Lower leg skin (tissue), 4 donors: ENCODE results near the gene RBM4B. TPM values are rescaled to one million over a fixed set of nuclear protein-coding genes. Genes with fewer than 3 reads are reported as not detected.
A peak's percentile ranks its signal among the peaks of the same experiment; 100 is the strongest.

Experiments
- DNase-seq, 2 donors: peaks; one replicate each; pipeline ENCODE4 v3.0.0-alpha.2; 2019; ENCODE audit warnings: low spot score in 2 of 2
- H3K4me3 ChIP-seq: fragments of 200-600 bp; sonication (generic); 2 replicates; pipeline ENCODE4 v1.5.1; 2017; ENCODE audit warnings: mild to moderate bottlenecking, low read depth; ENCODE audit not compliant: poor library complexity, severe bottlenecking
- POLR2A ChIP-seq, 2 donors: fragments of 450-650 bp; IDR thresholded peaks; one replicate each; pipeline ENCODE4 v1.6.1; 2016 to 2017; ENCODE audit warnings: antibody characterized with exemption in 2 of 2, mild to moderate bottlenecking in 1 of 2, moderate library complexity in 1 of 2
- WGBS, 2 donors: methylation state at CpG; one replicate each; pipeline ENCODE4 v1.1.5; 2018; 5-methylcytosine and 5-hydroxymethylcytosine counted together
- intact Hi-C: fragments of 100-400 bp; cut with DNase I; formaldehyde crosslinking; loops from one replicate; pipeline ENCODE4 v1.15.0; 2023; ENCODE audit warnings: low total_unique reads
- total RNA-seq, 4 donors: library from RNA; depleted of rRNA; stranded (reverse); fragments of >200 nt; gene quantifications; one replicate each; pipeline ENCODE4 v1.1.0, GENCODE V29; 2016
- TF ChIP-seq, protein P1 (sequence below), 3 donors: fragments of 450-650 bp; IDR thresholded peaks; one replicate each; pipeline ENCODE4 v1.5.1; 2016; ENCODE audit warnings: antibody characterized with exemption in 3 of 3, mild to moderate bottlenecking in 3 of 3, moderate library complexity in 2 of 3

RBM4B gene
- total RNA-seq, 4 donors from 2014 or later = 8.6 to 18.0 (median 12.2) TPM

- 79 to 88% methylated on average over 5 of the region's 5 CpGs for WGBS, 2 donors
- intact Hi-C loops = loop anchor here (10.0 kb wide), 1 partner anchor 76 kb away; the partner anchor contains the start of genes CCDC87 and CCS
- H3K4me3 ChIP-seq = no peak overlapping the region
- no peak for TF ChIP-seq POLR2A (IDR thresholded peaks at IDR 0.05)
- TF ChIP-seq, protein P1, sequence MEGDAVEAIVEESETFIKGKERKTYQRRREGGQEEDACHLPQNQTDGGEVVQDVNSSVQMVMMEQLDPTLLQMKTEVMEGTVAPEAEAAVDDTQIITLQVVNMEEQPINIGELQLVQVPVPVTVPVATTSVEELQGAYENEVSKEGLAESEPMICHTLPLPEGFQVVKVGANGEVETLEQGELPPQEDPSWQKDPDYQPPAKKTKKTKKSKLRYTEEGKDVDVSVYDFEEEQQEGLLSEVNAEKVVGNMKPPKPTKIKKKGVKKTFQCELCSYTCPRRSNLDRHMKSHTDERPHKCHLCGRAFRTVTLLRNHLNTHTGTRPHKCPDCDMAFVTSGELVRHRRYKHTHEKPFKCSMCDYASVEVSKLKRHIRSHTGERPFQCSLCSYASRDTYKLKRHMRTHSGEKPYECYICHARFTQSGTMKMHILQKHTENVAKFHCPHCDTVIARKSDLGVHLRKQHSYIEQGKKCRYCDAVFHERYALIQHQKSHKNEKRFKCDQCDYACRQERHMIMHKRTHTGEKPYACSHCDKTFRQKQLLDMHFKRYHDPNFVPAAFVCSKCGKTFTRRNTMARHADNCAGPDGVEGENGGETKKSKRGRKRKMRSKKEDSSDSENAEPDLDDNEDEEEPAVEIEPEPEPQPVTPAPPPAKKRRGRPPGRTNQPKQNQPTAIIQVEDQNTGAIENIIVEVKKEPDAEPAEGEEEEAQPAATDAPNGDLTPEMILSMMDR (IDR thresholded peaks at IDR 0.05) = no peak
- DNase-seq = no peak
These were observed 6.9 kb downstream of the RBM4B start for GRCh38 chr11:66670816-66671215.

- peak in 1 of 2 donors; percentile 70 for DNase-seq
- WGBS, 2 donors = 83 to 87% methylated on average over 11 of the region's 11 CpGs
- intact Hi-C loops = no loop called here
- H3K4me3 ChIP-seq = no peak overlapping the region
- TF ChIP-seq, protein P1 (IDR thresholded peaks at IDR 0.05) = no peak
- no peak for TF ChIP-seq POLR2A (IDR thresholded peaks at IDR 0.05)
These were observed 12.3 kb downstream of the RBM4B start for GRCh38 chr11:66665369-66665768.

DNA sequence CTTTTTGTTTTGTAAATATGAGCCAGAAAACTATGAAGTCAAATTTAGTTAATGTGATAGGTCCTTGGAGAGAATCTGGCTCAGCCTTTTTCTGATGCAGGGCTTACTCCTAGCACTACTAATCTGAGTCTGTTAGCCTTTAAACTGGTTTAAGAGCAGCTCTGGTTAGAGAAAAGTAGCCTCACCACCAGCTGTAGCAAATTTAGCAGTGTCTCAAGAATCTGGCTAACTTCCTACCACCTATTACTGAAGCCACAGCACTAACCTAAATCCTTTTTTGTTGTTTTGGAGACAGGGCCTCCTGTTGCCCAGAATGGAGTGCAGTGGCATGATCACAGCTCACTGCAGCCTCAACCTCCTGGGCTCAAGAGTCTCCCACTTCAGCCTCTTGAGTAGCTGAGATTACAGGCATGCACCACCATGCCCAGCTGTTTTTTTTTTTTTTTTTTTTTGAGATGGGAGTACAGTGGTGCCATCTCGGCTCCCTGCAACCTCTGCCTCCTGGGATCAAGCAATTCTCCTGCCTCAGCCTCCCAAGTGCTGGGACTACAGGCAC is 13.9 kb downstream of the RBM4B start:
- intact Hi-C loops = no loop called here
- H3K4me3 ChIP-seq = no peak overlapping the region
- DNase-seq = peak in 1 of 2 donors; percentile 15
- WGBS, 2 donors = 100% methylated on average over 1 of the region's 1 CpG
- no peak for TF ChIP-seq POLR2A (IDR thresholded peaks at IDR 0.05)
- TF ChIP-seq, protein P1 (IDR thresholded peaks at IDR 0.05) = no peak

GRCh38 chr11:66659763-66660162 is 17.9 kb downstream of the RBM4B start:
- no peak for TF ChIP-seq POLR2A (IDR thresholded peaks at IDR 0.05)
- TF ChIP-seq, protein P1 (IDR thresholded peaks at IDR 0.05) = no peak
- WGBS, 2 donors = 57 to 64% methylated on average over 2 of the region's 2 CpGs
- no peak overlapping the region for H3K4me3 ChIP-seq
- intact Hi-C loops = no loop called here
- DNase-seq = no peak

- intact Hi-C loops = no loop called here
- WGBS, 2 donors = 88% methylated on average over 6 of the region's 6 CpGs
These were observed 24.6 kb downstream of the RBM4B start for GRCh38 chr11:66653123-66653522.

More at GRCh38 chr11:66653123-66653522, 24.6 kb downstream of the RBM4B start:
- no peak for TF ChIP-seq POLR2A (IDR thresholded peaks at IDR 0.05)
- TF ChIP-seq, protein P1 (IDR thresholded peaks at IDR 0.05) = no peak
- no peak for DNase-seq
- H3K4me3 ChIP-seq = no peak overlapping the region
